ENCODE data around the gene DPP9. TPM values are rescaled to one million over a fixed set of nuclear protein-coding genes. Genes with fewer than 3 reads are reported as not detected.

The DPP9 gene
- total and polyA plus RNA-seq, 2 of the 8 experiments (the other 6 are each of a cell fraction or from before 2014, with no cell fraction given) = 11.6 to 40.7 TPM

- Histone ChIP-seq H4K5ac (ENCODE audit: insufficient read length, low read depth, low read length) (no peak overlapping the region), H3K4me2 (ENCODE audit: insufficient read depth in 1 of 2, low read depth in 2 of 2, low read length in 2 of 2) (no peak overlapping the region), H3K23ac (ENCODE audit: insufficient read length) (no peak overlapping the region), H3K27ac (ENCODE audit: low read depth, low read length) (no peak overlapping the region), H3K56ac (replicated peaks; ENCODE audit: insufficient read length, low read depth, low read length) (no peak overlapping the region), H3K9me3 (ENCODE audit: insufficient read depth in 2 of 2, low read depth in 1 of 2, low read length in 1 of 2) (no peaks in the 10 kb centered on the region), H2BK15ac (ENCODE audit: low read length) (no peak overlapping the region), H3K36me3 (ENCODE audit: control insufficient read depth in 2 of 4, insufficient read depth in 4 of 4, low read length in 3 of 4) (peaks cover 0 to 4% (median 0%) of the 10 kb centered on the region in 4 experiments; a peak in 3 of 8 replicates), H3K4me1 (replicated peaks in 1 of 4; ENCODE audit: control insufficient read depth in 3 of 4, insufficient read depth in 4 of 4, low read length in 3 of 4) (no peaks in the 10 kb centered on the region; a peak in 1 of 7 replicates), H3K23me2 (ENCODE audit: low read depth, low read length) (no peaks in the 10 kb centered on the region), H3K4me3 (ENCODE audit: extremely low read depth in 1 of 4, insufficient read depth in 2 of 4, low read depth in 3 of 4, low read length in 4 of 4) (no peak overlapping the region), H2AFZ (ENCODE audit: low read length) (no peak overlapping the region), H2AK5ac (ENCODE audit: low read depth, low read length) (no peak overlapping the region), H2BK120ac (replicated peaks; ENCODE audit: low read depth, low read length) (no peak overlapping the region), H4K8ac (ENCODE audit: extremely low read depth, insufficient read depth, low read length) (no peak overlapping the region), H3K27me3 (replicated peaks in 1 of 4; ENCODE audit: control insufficient read depth in 3 of 4, extremely low read depth in 1 of 4, insufficient read depth in 3 of 4, low read length in 3 of 4) (no peaks in the 10 kb centered on the region), H2BK5ac (ENCODE audit: low read depth, low read length) (no peak overlapping the region; the same call in 1 of the 2 replicates), H3K18ac (ENCODE audit: extremely low read depth, low read length) (no peak overlapping the region), H3K4ac (replicated peaks; ENCODE audit: insufficient read length, low read depth, low read length) (no peak overlapping the region), H4K91ac (replicated peaks; ENCODE audit: insufficient read length, low read length) (no peak overlapping the region), H3K79me1 (ENCODE audit: low read depth, low read length) (peaks cover 2% of the 10 kb centered on the region; the same call in 1 of the 2 replicates), H3K14ac (ENCODE audit: insufficient read length) (no peak overlapping the region), H4K20me1 (replicated peaks in 1 of 2; ENCODE audit: control insufficient read depth in 1 of 2, insufficient read depth in 2 of 2, low read length in 2 of 2) (peaks cover 0 to 7% of the 10 kb centered on the region in 2 experiments), H3K79me2 (ENCODE audit: control insufficient read depth in 1 of 2, insufficient read depth in 2 of 2, low read length in 2 of 2) (no peaks in the 10 kb centered on the region), H2BK12ac (ENCODE audit: low read depth, low read length) (no peak overlapping the region), H3K9ac (replicated peaks in 1 of 4; ENCODE audit: extremely low read depth in 1 of 4, low read depth in 3 of 4, low read length in 3 of 4) (no peak overlapping the region), H2BK20ac (ENCODE audit: low read length) (no peak overlapping the region)
- no peak for DNase-seq (ENCODE audit: low read depth in 1 of 2, low spot score in 2 of 2)
- FAIRE-seq = no peak
- POLR2A ChIA-PET (ENCODE audit: partially characterized antibody) = interaction anchor here (0.6 to 1.1 kb wide), 3 partner anchors 10 to 525 kb away, joined by 3 to 6 read pairs (median 4); no protein-coding TSS in a partner anchor
- 90% methylated on average over 2 of the region's 2 CpGs; no CpG with 5 or more reads in 1 of the 2 experiments for WGBS, 2 experiments (ENCODE audit: extremely low coverage in 1 of 2, insufficient coverage in 1 of 2, insufficient read length in 1 of 2, insufficient replicate concordance in 2 of 2, low coverage in 1 of 2, low lambda C conversion rate in 2 of 2, missing lambda C conversion rate in 1 of 2)
- CTCF ChIA-PET (ENCODE audit: partially characterized antibody) = interaction anchor here (0.6 to 4.3 kb wide), 10 partner anchors 10 to 238 kb away, joined by 3 to 17 read pairs (median 6); no protein-coding TSS in a partner anchor
- TF ChIP-seq NANOG (IDR thresholded peaks at IDR 0.05; ENCODE audit: insufficient read depth, low read depth, low read length, poor library complexity, severe bottlenecking) = no peak
- no peak for TF ChIP-seq HDAC2 (IDR thresholded peaks at IDR 0.05; ENCODE audit: borderline replicate concordance in 1 of 2, low read depth in 2 of 2, low read length in 2 of 2)
- TF ChIP-seq TEAD4 (IDR thresholded peaks at IDR 0.05; ENCODE audit: low read depth, low read length) = no peak
- TF ChIP-seq SP4 (IDR thresholded peaks at IDR 0.05; ENCODE audit: low read length) = no peak
- no peak for TF ChIP-seq KDM5A (IDR thresholded peaks at IDR 0.05; ENCODE audit: low read length)
- no peak for TF ChIP-seq ATF2 (IDR thresholded peaks at IDR 0.05; ENCODE audit: low read length)
- TF ChIP-seq SRF (IDR thresholded peaks at IDR 0.05; ENCODE audit: low read depth, low read length) = no peak
- no peak for TF ChIP-seq EZH2 (IDR thresholded peaks at IDR 0.05; ENCODE audit: low read depth, low read length, severe bottlenecking)
- TF ChIP-seq ASH2L (IDR thresholded peaks at IDR 0.05; ENCODE audit: low read length) = no peak
- TF ChIP-seq ATF3 (IDR thresholded peaks at IDR 0.05; ENCODE audit: insufficient read depth, low read depth, low read length) = no peak
- no peak for TF ChIP-seq YY1 (IDR thresholded peaks at IDR 0.05; ENCODE audit: low read depth, low read length)
- no peak for TF ChIP-seq POLR2AphosphoS5 (IDR thresholded peaks at IDR 0.05; ENCODE audit: low read depth, low read length)
Measured at GRCh38 chr19:4650159-4650558, 73.5 kb downstream of the DPP9 start.
